Thyroid gland (tissue), 4 donors: ENCODE results near the gene DNAJC1.

Experiments used
- POLR2A ChIP-seq, 2 donors: fragments of 450-650 bp; IDR thresholded peaks; one replicate each; pipeline ENCODE4 v1.6.1; 2017; ENCODE audit warnings: antibody characterized with exemption in 2 of 2, mild to moderate bottlenecking in 2 of 2, moderate library complexity in 1 of 2
- TF ChIP-seq, protein P1 (sequence below), 6 experiments: fragments of 200-600 bp in 3 of 6; fragments of 450-650 bp in 3 of 6; sonication (generic) in 3 of 6; IDR thresholded peaks; one replicate each; pipeline ENCODE4 v1.5.1; 2016 to 2019; ENCODE audit warnings: antibody characterized with exemption in 6 of 6, mild to moderate bottlenecking in 2 of 6, inconsistent platforms in 1 of 6, moderate library complexity in 1 of 6

DNA sequence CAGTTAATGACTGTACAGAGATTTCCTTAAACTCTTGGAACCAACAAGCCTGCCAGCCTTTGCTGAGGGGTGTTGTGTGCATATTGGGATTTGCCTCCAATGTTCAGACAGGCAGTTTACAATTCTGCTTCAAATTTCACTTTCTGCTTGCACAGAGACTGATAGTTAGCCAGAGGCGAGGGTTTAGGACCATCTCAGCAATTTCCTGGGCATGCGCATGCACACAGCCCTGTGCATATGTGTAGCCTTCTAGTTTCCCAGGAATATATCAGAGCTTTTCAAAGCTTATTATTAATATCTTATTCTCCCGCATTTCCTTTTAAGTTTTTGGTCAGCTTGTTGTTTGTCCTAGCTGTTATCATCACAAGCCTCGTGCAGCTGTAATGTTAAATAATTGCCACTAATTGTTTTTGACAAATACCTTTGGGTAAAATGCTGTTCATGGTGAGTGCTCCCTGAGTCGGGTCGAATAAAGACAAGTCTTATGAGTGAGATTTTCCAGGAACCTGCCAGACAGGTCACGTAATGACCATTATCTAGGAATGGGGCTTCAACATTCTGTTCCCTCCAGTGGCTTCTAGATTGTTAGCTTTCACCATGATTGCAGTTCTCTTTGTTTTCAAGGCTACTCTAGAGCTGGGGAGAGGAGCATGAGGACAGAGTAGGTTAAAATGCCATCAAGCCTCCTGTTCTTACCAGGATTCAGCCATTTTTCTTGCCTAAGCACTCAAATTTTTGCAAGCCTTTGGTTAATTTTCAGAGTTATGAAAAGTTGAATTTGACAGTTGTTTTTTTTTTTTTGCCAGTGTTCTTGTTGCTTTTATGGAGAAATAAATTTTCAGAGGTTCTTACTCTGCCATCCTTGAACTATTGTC is 24.1 kb upstream of the DNAJC1 start:
- TF ChIP-seq, protein P1, sequence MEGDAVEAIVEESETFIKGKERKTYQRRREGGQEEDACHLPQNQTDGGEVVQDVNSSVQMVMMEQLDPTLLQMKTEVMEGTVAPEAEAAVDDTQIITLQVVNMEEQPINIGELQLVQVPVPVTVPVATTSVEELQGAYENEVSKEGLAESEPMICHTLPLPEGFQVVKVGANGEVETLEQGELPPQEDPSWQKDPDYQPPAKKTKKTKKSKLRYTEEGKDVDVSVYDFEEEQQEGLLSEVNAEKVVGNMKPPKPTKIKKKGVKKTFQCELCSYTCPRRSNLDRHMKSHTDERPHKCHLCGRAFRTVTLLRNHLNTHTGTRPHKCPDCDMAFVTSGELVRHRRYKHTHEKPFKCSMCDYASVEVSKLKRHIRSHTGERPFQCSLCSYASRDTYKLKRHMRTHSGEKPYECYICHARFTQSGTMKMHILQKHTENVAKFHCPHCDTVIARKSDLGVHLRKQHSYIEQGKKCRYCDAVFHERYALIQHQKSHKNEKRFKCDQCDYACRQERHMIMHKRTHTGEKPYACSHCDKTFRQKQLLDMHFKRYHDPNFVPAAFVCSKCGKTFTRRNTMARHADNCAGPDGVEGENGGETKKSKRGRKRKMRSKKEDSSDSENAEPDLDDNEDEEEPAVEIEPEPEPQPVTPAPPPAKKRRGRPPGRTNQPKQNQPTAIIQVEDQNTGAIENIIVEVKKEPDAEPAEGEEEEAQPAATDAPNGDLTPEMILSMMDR (IDR thresholded peaks at IDR 0.05) = no peak
- TF ChIP-seq POLR2A (IDR thresholded peaks at IDR 0.05) = no peak
